Neuronal stem cell (in vitro differentiated cells): Measurements from ENCODE around the gene RNF215.
"Not testable (repeated sequence)": the region's sequence is repeated elsewhere in the genome, so short reads cannot be mapped to it uniquely, and the experiment has no call there.

Experiments
- DNase-seq: peaks from one replicate; pipeline ENCODE4 v3.0.0-alpha.2; 2013; ENCODE audit warnings: low spot score
- H2AFZ ChIP-seq: one replicate; pipeline ENCODE4 v1.6.1; 2013; ENCODE audit warnings: mild to moderate bottlenecking, low read length, inconsistent platforms
- H2AK5ac ChIP-seq: 2 replicates; pipeline ENCODE4 v1.6.1; 2013; ENCODE audit warnings: low read depth, mild to moderate bottlenecking, inconsistent platforms, low read length, moderate library complexity, mixed read lengths
- H2BK120ac ChIP-seq: 2 replicates; pipeline ENCODE4 v1.6.1; 2013; ENCODE audit warnings: low read depth, mild to moderate bottlenecking, inconsistent platforms, low read length, moderate library complexity, mixed read lengths
- H2BK12ac ChIP-seq: one replicate; pipeline ENCODE4 v1.6.1; 2013; ENCODE audit warnings: low read length, inconsistent platforms
- H2BK15ac ChIP-seq: 2 replicates; pipeline ENCODE4 v1.6.1; 2013; ENCODE audit warnings: mild to moderate bottlenecking, low read length, inconsistent platforms, mixed read lengths
- H2BK5ac ChIP-seq: one replicate; pipeline ENCODE4 v1.6.1; 2013; ENCODE audit warnings: inconsistent platforms, mild to moderate bottlenecking, low read length, moderate library complexity
- H3K14ac ChIP-seq: one replicate; pipeline ENCODE4 v1.6.1; 2013; ENCODE audit warnings: low read length, inconsistent platforms
- H3K18ac ChIP-seq: 2 replicates; pipeline ENCODE4 v1.6.1; 2013; ENCODE audit warnings: low read length, inconsistent platforms
- H3K23ac ChIP-seq: 2 replicates; pipeline ENCODE4 v1.6.1; 2013; ENCODE audit warnings: low read depth, mild to moderate bottlenecking, mixed read lengths, low read length, inconsistent platforms; ENCODE audit not compliant: poor library complexity
- H3K27ac ChIP-seq: replicated peaks from 3 replicates; pipeline ENCODE4 v1.5.1; 2013; ENCODE audit warnings: low read length, inconsistent platforms
- H3K27me3 ChIP-seq, 3 experiments: 2 replicates each; pipeline ENCODE4 v1.6.1; 2013; ENCODE audit warnings: low read length in 3 of 3, mild to moderate bottlenecking in 2 of 3, inconsistent platforms in 1 of 3, low read depth in 1 of 3, mixed read lengths in 1 of 3, moderate library complexity in 1 of 3; ENCODE audit not compliant: control insufficient read depth in 3 of 3, insufficient read depth in 3 of 3
- H3K36me3 ChIP-seq, 2 donors: replicated peaks in 1 of 2; 2 replicates each; pipeline ENCODE4 v1.6.1; 2013; ENCODE audit warnings: low read length in 2 of 2; ENCODE audit not compliant: control insufficient read depth in 2 of 2, insufficient read depth in 2 of 2
- H3K4ac ChIP-seq: 2 replicates; pipeline ENCODE4 v1.6.1; 2013; ENCODE audit warnings: inconsistent platforms, mild to moderate bottlenecking, low read length, moderate library complexity
- H3K4me1 ChIP-seq, 2 donors: 1 replicate in 1 of 2; 2 replicates in 1 of 2; pipeline ENCODE4 v1.6.1; 2013; ENCODE audit warnings: low read length in 2 of 2, low read depth in 1 of 2; ENCODE audit not compliant: control insufficient read depth in 2 of 2, insufficient read depth in 1 of 2
- H3K4me2 ChIP-seq: one replicate; pipeline ENCODE4 v1.6.1; 2013; ENCODE audit warnings: mild to moderate bottlenecking, low read length, inconsistent platforms; ENCODE audit not compliant: insufficient read depth, poor library complexity, severe bottlenecking
- H3K4me3 ChIP-seq, 2 donors: 2 replicates each; pipeline ENCODE4 v1.5.1; 2013; ENCODE audit warnings: low read length in 2 of 2, mild to moderate bottlenecking in 2 of 2, inconsistent platforms in 1 of 2, moderate library complexity in 1 of 2
- H3K79me1 ChIP-seq: one replicate; pipeline ENCODE4 v1.6.1; 2013; ENCODE audit warnings: low read depth, mild to moderate bottlenecking, inconsistent platforms, low read length, moderate library complexity
- H3K9ac ChIP-seq: one replicate; pipeline ENCODE4 v1.6.1; 2013; ENCODE audit warnings: mild to moderate bottlenecking, low read depth, low read length, inconsistent platforms; ENCODE audit not compliant: poor library complexity
- H3K9me3 ChIP-seq, 2 donors: replicated peaks in 1 of 2; 2 replicates each; pipeline versions ENCODE3 to v1.6.1; 2013; ENCODE audit warnings: low read length in 2 of 2, mild to moderate bottlenecking in 2 of 2, inconsistent platforms in 1 of 2, low read depth in 1 of 2, mixed read lengths in 1 of 2, moderate library complexity in 1 of 2; ENCODE audit not compliant: control insufficient read depth in 2 of 2, insufficient read depth in 1 of 2
- H4K8ac ChIP-seq: one replicate; pipeline ENCODE4 v1.6.1; 2013; ENCODE audit warnings: low read depth, mild to moderate bottlenecking, inconsistent platforms, low read length, moderate library complexity
- H4K91ac ChIP-seq: one replicate; pipeline ENCODE4 v1.6.1; 2013; ENCODE audit warnings: low read length, low read depth, mild to moderate bottlenecking, inconsistent platforms; ENCODE audit not compliant: poor library complexity
- WGBS, 2 donors: extraction: QIAGEN DNeasy Blood & Tissue Kit; methylation state at CpG; one replicate each; pipeline ENCODE4 v1.1.7; 2013; ENCODE audit warnings: missing lambda C conversion rate in 2 of 2, mixed read lengths in 1 of 2; ENCODE audit not compliant: insufficient read length in 2 of 2, insufficient replicate concordance in 1 of 2; ENCODE audit errors: extremely low coverage in 2 of 2; 5-methylcytosine and 5-hydroxymethylcytosine counted together

RNF215 gene

DNA sequence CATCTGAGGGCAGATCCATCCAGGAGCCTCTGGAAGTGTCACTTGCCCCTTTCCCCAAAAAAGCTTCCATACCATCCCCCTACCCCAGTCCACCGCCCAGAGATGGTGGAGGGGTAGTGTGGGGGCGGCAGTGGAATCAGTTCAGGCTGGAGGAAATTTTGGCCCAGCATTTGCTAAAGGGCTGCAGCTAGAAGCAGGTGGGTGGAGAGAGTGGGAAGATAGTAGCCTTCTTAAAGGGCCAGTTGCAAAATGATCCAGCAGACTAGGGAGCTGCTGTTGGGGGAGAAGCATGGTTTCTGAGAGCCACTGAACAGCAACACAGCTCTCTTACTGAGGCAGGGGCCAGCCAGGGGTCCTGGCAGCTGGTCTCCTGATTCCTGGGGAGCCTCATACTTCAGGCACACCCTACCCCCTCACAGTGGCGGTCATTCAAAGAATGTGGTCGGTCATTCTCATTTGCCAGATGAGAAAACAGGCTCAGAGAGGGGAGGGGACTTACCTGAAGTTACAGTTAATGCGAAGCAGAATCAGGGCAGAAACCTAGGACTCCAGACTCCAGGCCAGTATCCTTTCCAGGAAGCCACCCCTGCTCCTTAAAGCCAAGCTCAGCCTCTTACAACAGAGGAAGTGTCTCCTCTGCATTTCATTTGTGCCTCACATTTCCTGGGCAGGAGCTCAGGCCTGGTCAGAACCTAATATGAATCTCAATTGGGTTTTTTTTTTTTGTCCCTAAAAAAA lies 15.0 kb upstream of the RNF215 start:
- H3K23ac ChIP-seq, result no peak overlapping the region
- H3K4me3 ChIP-seq, result no peak overlapping the region
- no peaks in the 10 kb centered on the region for H3K79me1 ChIP-seq
- no peak overlapping the region for H2BK15ac ChIP-seq
- peak overlapping the region; percentile 37 for H2AK5ac ChIP-seq
- no peak overlapping the region for H3K4me2 ChIP-seq
- H3K14ac ChIP-seq, result no peak overlapping the region
- H3K36me3 ChIP-seq, result peaks cover 0 to 4% of the 10 kb centered on the region in 2 donors
- H2BK5ac ChIP-seq, result no peak overlapping the region
- H4K8ac ChIP-seq, result no peak overlapping the region
- no peak overlapping the region for H3K9ac ChIP-seq
- H3K4ac ChIP-seq, result no peak overlapping the region
- no peak overlapping the region for H2BK12ac ChIP-seq
- no peak overlapping the region for H3K18ac ChIP-seq
- no peak overlapping the region for H4K91ac ChIP-seq
- no CpG with 5 or more reads among the region's 5 CpGs for WGBS, 2 donors
- no peak for DNase-seq
- peaks cover 0 to 12% (median 3%) of the 10 kb centered on the region in 3 experiments for H3K27me3 ChIP-seq
- no peak overlapping the region for H3K27ac ChIP-seq
- peaks cover 11 to 14% of the 10 kb centered on the region in 2 donors for H3K4me1 ChIP-seq
- H2AFZ ChIP-seq, result peak overlapping the region; percentile 59
- no peaks in the 10 kb centered on the region for H3K9me3 ChIP-seq
- no peak overlapping the region for H2BK120ac ChIP-seq

DNA sequence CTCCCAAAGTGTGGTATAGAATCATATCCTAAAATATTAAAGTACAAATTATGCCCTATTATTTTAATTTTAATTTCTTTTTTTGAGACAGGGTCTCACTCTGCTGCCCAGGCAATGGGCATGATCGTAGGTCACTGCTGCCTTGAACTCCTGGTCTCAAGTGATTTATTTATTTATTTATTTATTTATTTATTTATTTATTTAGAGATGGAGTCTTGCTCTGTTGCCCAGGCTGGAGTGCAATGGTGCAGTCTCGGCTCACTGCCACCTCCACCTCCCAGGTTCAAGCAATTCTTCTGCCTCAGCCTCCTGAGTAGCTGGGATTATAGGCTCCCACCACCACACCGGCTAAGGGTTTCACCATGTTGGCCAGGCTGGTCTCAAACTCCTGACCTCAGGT lies 13.8 kb upstream of the RNF215 start:
- not testable (repeated sequence) for H4K8ac ChIP-seq, H3K27ac ChIP-seq, H2BK15ac ChIP-seq, H3K4me2 ChIP-seq, H3K9ac ChIP-seq, H2BK12ac ChIP-seq, H3K36me3 ChIP-seq, H2BK5ac ChIP-seq, H2AK5ac ChIP-seq, H3K23ac ChIP-seq, H3K18ac ChIP-seq, H3K4ac ChIP-seq, H3K9me3 ChIP-seq, H2BK120ac ChIP-seq, H3K4me3 ChIP-seq, H3K79me1 ChIP-seq, H3K14ac ChIP-seq, H4K91ac ChIP-seq, DNase-seq, H2AFZ ChIP-seq
- no CpG with 5 or more reads among the region's 3 CpGs for WGBS, 2 donors
- H3K4me1 ChIP-seq, result peaks cover 14 to 16% of the 10 kb centered on the region in 2 donors
- peaks cover 0 to 18% (median 5%) of the 10 kb centered on the region in 3 experiments for H3K27me3 ChIP-seq

GRCh38 chr22:30400159-30400558 lies 12.9 kb upstream of the RNF215 start:
- no peak overlapping the region for H3K9ac ChIP-seq
- H3K27me3 ChIP-seq, result peaks cover 0 to 22% (median 10%) of the 10 kb centered on the region in 3 experiments
- H3K4me3 ChIP-seq, result no peak overlapping the region
- no peak overlapping the region for H3K4ac ChIP-seq
- no peak overlapping the region for H3K18ac ChIP-seq
- no peak for DNase-seq
- H2BK120ac ChIP-seq, result no peak overlapping the region
- H4K91ac ChIP-seq, result no peak overlapping the region
- H3K79me1 ChIP-seq, result no peaks in the 10 kb centered on the region
- H3K36me3 ChIP-seq, result no peaks in the 10 kb centered on the region
- H3K4me1 ChIP-seq, result peaks cover 13 to 16% of the 10 kb centered on the region in 2 donors
- H3K9me3 ChIP-seq, result no peaks in the 10 kb centered on the region
- no peak overlapping the region for H2BK15ac ChIP-seq
- H3K4me2 ChIP-seq, result no peak overlapping the region
- WGBS, 2 donors, result no CpG with 5 or more reads among the region's 1 CpG
- no peak overlapping the region for H3K27ac ChIP-seq
- no peak overlapping the region for H2BK5ac ChIP-seq
- H2BK12ac ChIP-seq, result no peak overlapping the region
- no peak overlapping the region for H4K8ac ChIP-seq
- H3K23ac ChIP-seq, result no peak overlapping the region
- H2AFZ ChIP-seq, result no peak overlapping the region
- no peak overlapping the region for H3K14ac ChIP-seq
- H2AK5ac ChIP-seq, result peak overlapping the region; percentile 20

GRCh38 chr22:30399718-30400117 lies 12.5 kb upstream of the RNF215 start:
- H2AK5ac ChIP-seq, result peak overlapping the region; percentile 20
- H3K18ac ChIP-seq, result peak overlapping the region; percentile 4
- no peak overlapping the region for H3K23ac ChIP-seq
- H3K9me3 ChIP-seq, result no peaks in the 10 kb centered on the region
- peaks cover 0 to 22% (median 10%) of the 10 kb centered on the region in 3 experiments for H3K27me3 ChIP-seq
- H3K9ac ChIP-seq, result no peak overlapping the region
- H3K27ac ChIP-seq, result no peak overlapping the region
- H3K4me3 ChIP-seq, result no peak overlapping the region
- H2BK5ac ChIP-seq, result no peak overlapping the region
- no peak for DNase-seq
- no peaks in the 10 kb centered on the region for H3K79me1 ChIP-seq
- no peak overlapping the region for H2BK120ac ChIP-seq
- no peak overlapping the region for H4K91ac ChIP-seq
- no peak overlapping the region for H2BK12ac ChIP-seq
- no peak overlapping the region for H3K14ac ChIP-seq
- no peaks in the 10 kb centered on the region for H3K36me3 ChIP-seq
- no peak overlapping the region for H2BK15ac ChIP-seq
- no CpG with 5 or more reads among the region's 5 CpGs for WGBS, 2 donors
- H3K4ac ChIP-seq, result no peak overlapping the region
- peaks cover 13 to 16% of the 10 kb centered on the region in 2 donors for H3K4me1 ChIP-seq
- no peak overlapping the region for H4K8ac ChIP-seq
- no peak overlapping the region for H3K4me2 ChIP-seq
- H2AFZ ChIP-seq, result no peak overlapping the region
